ENCODE data around the gene RAP2A.

The RAP2A gene

DNA sequence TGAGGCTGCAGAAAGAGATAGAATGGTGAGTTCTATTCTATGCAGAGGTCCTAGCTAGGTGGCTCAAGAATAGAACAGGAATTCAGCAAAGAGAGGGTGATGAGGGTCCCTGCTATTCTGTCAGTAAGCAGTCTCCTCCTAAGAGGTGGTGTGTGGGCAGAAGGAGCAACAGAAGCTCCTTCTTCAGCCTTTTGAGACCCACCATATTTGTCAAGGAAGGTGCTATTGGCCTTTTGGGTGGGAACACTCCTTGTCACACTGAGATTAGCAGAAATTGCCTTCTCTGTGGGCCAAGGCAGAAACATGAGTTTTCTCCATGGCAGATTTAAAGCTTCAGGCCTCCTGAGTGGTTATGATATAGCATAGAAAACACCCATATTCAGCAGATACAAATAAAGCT, 39.4 kb upstream of the RAP2A start:
- no peaks in the 10 kb centered on the region for H3K27me3 ChIP-seq
- H3K4me3 ChIP-seq (ENCODE audit: low read depth in 1 of 2, low read length in 1 of 2) = no peak overlapping the region
- no peak for TF ChIP-seq CTCF (IDR thresholded peaks at IDR 0.05)
- H3K9me3 ChIP-seq = no peaks in the 10 kb centered on the region
- H3K36me3 ChIP-seq = no peaks in the 10 kb centered on the region
- H3K4me1 ChIP-seq (ENCODE audit: control insufficient read depth in 1 of 2, insufficient read depth in 1 of 2, low read depth in 1 of 2, low read length in 1 of 2) = no peaks in the 10 kb centered on the region
- H3K27ac ChIP-seq = no peak overlapping the region

GRCh38 chr13:97395447-97396136, 38.4 kb upstream of the RAP2A start:
- TF ChIP-seq CTCF (IDR thresholded peaks at IDR 0.05) = no peak
- H3K4me3 ChIP-seq (ENCODE audit: low read depth in 1 of 2, low read length in 1 of 2) = no peak overlapping the region
- H3K9me3 ChIP-seq = no peaks in the 10 kb centered on the region
- no peak overlapping the region for H3K27ac ChIP-seq
- H3K27me3 ChIP-seq = no peaks in the 10 kb centered on the region
- no peaks in the 10 kb centered on the region for H3K36me3 ChIP-seq
- H3K4me1 ChIP-seq (ENCODE audit: control insufficient read depth in 1 of 2, insufficient read depth in 1 of 2, low read depth in 1 of 2, low read length in 1 of 2) = no peaks in the 10 kb centered on the region

GRCh38 chr13:97397267-97397666, 36.7 kb upstream of the RAP2A start:
- Histone ChIP-seq H3K27me3 (no peaks in the 10 kb centered on the region), H3K27ac (no peak overlapping the region), H3K36me3 (no peaks in the 10 kb centered on the region), H3K9me3 (no peaks in the 10 kb centered on the region), H3K4me3 (ENCODE audit: low read depth in 1 of 2, low read length in 1 of 2) (no peak overlapping the region), H3K4me1 (ENCODE audit: control insufficient read depth in 1 of 2, insufficient read depth in 1 of 2, low read depth in 1 of 2, low read length in 1 of 2) (no peaks in the 10 kb centered on the region)
- TF ChIP-seq CTCF (IDR thresholded peaks at IDR 0.05) = no peak

DNA sequence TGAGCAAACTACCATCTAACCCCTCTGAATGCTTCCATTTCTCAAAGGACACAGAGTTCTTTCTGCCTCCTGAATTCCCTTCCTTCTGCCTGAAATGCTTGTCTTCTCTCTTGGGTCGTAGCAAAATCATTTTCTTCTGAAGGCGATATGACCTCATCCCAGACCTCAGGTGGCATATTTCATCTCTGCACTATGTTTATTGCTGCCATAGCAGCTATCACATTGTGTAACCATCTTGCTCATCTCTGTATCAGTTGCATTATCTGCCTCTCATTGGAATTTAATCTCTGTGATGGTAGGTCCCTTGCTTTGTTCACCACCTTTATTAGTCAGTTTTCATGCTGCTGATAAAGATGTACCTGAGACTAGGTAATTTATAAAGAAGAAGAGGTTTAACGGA, 32.5 kb upstream of the RAP2A start:
- Histone ChIP-seq H3K4me3 (ENCODE audit: low read depth in 1 of 2, low read length in 1 of 2) (no peak overlapping the region), H3K36me3 (no peaks in the 10 kb centered on the region), H3K4me1 (ENCODE audit: control insufficient read depth in 1 of 2, insufficient read depth in 1 of 2, low read depth in 1 of 2, low read length in 1 of 2) (no peaks in the 10 kb centered on the region), H3K27ac (no peak overlapping the region), H3K27me3 (no peaks in the 10 kb centered on the region), H3K9me3 (no peaks in the 10 kb centered on the region)
- TF ChIP-seq CTCF (IDR thresholded peaks at IDR 0.05) = no peak

DNA sequence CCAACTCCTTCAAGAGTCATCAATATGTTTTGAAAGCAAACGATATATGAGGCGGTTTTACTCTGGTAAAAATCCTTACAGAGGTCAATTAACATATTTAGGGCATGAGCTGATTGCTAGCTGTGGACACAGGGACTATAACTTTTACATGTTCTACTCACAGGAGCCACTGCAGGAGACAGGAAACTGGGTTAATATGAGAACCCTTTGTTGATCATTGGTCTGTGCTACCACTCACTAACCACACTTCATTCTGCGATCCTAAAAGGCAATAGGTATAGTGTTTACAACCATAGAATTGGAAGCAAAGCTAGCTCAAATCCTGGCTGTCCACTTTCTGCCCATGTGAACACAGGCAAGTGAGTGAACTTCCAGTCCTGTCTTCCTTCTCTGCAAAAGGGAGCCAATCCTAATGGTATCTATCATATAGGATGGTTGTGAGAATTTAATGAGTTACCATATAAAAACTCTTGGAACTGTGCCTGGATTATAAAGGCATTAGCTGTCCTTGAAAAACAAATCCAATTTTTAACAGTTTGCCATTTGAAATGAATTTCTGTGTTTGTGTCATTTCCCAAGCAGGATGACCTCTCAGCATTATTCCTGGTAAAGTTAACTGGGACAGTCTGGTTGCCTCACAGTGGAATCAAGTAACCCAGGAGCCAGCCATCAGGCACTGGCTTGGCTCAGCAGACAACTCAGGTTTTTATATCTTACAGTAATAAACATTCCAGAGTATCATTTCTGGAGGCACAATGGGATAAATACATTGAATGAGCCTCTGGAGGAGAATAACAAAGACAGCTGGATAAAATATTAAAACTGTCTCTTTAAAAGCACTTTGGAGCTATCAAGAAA, 29.8 kb upstream of the RAP2A start:
- no peaks in the 10 kb centered on the region for H3K27me3 ChIP-seq
- H3K27ac ChIP-seq = no peak overlapping the region
- H3K36me3 ChIP-seq = no peaks in the 10 kb centered on the region
- H3K4me1 ChIP-seq (ENCODE audit: control insufficient read depth in 1 of 2, insufficient read depth in 1 of 2, low read depth in 1 of 2, low read length in 1 of 2) = no peaks in the 10 kb centered on the region
- no peaks in the 10 kb centered on the region for H3K9me3 ChIP-seq
- TF ChIP-seq CTCF (IDR thresholded peaks at IDR 0.05) = no peak
- no peak overlapping the region for H3K4me3 ChIP-seq (ENCODE audit: low read depth in 1 of 2, low read length in 1 of 2)

All from neutrophil (primary cell).